Hematopoietic multipotent progenitor cell treated with erythropoietin and hydrocortisone succinate and interleukin-3 and kit ligand, for 8 days (in vitro differentiated cells): Measurements from ENCODE around the gene AFF4.
A peak's percentile ranks its signal among the peaks of the same experiment; 100 is the strongest.
"Not testable (repeated sequence)": the region's sequence is repeated elsewhere in the genome, so short reads cannot be mapped to it uniquely, and the experiment has no call there.

ENCODE experiments used
- DNase-seq: peaks from one replicate; pipeline ENCODE4 v3.0.0-alpha.2; 2015

AFF4 gene

DNA sequence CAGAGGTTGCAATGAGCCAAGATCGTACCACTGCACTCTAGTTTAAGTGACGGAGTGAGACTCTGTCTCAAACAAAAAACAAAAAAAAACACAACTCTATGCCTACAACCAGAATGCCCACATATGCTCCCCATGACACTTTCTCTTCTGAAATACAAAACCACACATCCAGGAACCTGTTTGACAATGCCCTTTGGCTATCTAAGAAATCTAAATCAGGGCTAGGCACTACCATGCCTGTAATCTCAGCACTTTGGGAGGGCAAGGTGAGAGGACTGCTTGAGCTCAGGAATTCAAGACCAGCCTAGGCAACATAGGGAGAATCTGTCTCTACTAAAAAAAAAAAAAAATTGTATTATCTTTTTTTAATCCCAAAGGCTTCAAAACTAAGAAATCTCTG lies 10.6 kb downstream of the AFF4 start:
- no peak for DNase-seq

DNA sequence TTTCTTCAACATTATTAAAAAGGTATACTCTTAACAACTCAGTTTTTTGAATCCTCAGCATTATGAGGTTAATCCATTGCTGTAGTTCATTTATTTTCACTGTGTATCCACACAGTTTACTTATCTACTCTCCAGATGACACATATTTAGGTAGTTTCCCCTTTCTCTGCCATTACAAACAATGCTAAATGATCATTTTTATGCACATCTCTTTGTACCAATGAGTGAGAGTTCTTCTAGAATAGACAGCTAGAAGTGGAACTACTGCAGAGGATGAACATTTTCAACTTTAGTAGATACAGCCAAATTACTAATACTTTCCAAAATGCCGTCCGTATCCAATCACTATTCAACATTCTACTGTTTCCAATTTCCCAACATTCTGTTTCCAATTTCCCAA lies 11.5 kb downstream of the AFF4 start:
- DNase-seq, result no peak

DNA sequence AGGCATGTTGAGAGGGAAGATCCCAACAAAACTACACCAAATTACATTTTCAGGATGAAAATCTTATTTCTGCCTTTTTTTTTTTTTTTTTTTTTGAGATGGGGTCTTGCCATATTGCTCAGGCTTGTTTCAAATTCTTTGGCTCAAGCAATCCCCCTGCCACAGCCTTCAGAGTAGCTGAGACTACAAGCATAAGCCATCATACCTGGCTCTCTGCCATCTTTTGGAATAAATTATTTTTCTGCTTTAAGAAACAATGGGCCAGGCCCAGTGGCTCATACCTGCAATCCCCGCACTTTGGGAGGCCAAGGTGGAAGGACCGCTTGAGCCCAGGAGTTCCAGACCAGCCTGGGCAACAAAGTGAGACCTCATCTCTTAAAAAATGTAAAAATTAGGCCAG lies 14.3 kb downstream of the AFF4 start:
- DNase-seq, result no peak

DNA sequence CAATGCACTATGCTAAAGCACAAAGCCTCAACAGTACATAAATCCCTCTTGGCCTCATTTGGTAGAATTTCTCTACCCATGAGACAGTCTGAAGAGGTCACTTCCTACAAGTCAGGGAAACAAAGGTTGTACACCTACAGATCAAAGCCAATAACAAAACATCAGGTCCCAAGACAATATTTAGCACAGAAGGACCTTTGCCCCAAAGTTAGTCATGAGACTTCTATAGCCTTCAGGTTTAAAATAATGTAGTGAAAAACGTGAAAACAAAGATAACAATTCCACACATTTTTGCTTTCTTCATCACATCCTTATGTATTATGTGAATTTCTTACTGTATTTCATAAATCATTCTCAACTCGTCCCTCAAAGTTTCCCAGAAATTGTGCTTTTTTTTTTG lies 15.8 kb downstream of the AFF4 start:
- no peak for DNase-seq

DNA sequence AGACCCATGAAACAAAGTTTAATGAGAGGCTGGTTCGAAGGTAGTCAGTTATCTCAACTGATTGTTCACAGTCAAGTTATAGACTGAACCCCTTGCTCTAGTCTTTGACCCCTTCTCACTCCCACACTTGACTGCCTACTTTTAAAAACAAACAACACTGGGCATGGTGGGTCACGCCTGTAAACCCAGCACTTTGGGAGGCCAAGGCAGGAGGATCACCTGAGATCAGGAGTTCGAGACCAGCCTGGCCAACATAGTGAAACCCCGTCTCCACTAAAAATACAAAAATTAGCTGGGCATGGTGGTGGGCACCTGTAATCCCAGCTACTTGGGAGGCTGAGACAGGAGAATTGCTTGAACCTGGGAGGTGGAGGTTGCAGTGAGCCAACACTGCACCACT lies 18.1 kb downstream of the AFF4 start:
- not testable (repeated sequence) for DNase-seq

DNA sequence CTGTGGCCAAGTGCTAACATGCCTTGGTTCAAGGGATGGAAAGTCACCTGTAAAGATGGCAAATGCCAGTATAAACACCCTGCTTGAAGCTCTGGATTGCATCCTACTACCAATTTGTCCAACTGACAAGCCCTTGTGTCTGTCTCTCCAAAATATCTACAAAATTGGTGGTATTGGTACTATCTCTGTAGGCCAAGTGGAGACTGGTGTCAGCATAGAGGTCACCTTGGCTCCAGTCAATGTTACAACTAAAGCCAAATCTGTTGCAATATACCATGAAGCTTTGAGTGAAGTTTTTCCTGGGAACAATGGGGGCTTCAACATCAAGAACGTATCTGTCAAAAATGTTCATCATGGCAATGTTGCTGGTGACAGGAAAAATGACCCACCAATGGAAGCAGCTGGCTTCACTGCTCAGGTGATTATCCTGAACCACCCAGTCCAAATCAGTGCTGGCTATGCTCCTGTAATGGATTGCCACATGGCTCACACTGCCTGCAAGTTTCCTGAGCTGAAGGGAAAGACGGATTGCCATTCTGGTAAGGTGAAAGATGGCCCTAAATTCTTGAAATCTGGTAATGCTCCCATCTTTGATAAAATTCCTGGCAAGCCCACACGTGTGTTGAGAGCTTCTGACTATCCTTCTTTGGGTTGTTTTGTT lies 19.9 kb downstream of the AFF4 start:
- no peak for DNase-seq

DNA sequence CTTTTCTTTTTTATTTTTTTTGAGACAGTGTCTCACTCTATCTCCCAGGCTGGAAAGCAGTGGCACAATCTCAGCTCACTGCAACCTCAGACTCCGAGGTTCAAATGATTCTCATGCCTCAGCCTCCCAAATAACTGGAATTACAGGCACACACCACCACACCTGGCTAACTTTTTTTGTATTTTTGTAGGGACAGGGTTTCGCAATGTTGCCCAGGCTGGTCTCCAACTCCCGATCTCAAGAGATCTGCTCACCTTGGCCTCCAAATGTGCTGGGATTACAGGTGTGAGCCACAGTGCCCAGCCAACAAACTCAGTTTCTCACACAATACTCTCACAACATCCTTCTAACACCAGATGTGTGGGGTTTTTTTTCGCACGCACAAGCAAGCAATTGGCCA lies 22.1 kb downstream of the AFF4 start:
- no peak for DNase-seq

DNA sequence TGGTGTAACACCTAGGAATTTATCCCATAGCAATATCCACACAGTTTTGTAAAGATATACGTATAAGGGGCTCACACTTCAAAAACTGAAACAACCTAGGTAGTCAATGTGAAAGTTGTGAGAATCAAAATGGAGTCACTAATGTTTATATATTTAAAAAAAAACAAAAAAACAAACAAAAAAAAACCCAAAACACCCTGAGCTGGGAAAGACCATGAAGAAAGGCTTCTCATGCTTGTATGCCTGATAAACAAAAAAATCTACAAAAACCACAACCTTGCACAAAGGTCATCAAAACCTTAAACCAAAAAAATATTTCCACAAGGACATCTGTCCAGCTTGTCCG lies 35.4 kb downstream of the AFF4 start:
- DNase-seq, result no peak

DNA sequence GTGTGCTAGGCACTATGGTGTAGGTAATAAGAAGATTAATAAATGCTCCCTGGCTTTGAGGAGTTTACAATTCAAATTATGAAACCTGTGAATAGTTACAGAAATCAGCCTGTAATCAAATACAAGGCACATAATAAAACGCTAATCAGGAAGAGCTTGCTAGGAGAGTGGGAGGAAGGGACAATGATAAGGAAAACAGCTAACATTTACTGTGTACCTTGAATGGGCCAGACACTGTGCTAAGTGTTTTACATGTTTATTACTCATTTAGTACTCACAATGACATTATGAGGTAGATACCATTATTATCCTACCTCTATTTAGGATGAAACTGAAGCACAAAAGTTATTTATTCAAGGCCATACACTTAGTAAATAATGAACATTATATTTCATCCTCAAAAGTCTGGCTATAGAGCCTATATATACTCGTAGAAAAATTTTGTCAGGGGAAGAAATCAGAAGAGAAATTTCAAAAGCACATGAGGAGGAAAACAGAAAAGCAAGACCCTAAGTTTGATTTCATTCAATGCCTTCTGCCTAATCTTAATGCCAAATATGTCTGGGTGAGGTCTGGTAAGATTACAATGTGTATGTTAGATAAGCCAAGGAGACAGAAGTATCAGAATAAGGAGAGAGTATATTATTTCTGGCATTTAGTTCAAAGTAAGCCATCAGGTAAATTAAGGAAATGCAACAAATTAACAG lies 35.9 kb downstream of the AFF4 start:
- peak; percentile 69 for DNase-seq

DNA sequence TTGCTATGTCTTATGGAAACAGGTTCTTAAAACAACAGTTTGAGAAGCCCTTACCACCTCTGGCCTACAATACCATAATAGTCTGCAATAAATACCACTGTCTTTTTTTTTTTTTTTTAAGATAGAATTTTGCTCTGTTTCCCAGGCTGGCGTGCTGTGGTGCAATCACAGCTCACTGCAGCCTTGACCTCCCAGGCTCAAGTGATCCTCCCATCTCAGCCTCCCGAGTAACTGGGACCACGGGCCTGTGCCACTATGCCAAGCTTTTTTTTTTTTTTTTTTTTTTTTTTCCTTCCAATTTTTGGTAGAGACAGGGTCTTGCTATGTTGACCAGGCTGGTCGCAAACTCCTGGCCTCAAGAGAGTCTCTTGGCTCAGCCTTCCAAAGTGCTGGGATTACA lies 37.0 kb downstream of the AFF4 start:
- no peak for DNase-seq

DNA sequence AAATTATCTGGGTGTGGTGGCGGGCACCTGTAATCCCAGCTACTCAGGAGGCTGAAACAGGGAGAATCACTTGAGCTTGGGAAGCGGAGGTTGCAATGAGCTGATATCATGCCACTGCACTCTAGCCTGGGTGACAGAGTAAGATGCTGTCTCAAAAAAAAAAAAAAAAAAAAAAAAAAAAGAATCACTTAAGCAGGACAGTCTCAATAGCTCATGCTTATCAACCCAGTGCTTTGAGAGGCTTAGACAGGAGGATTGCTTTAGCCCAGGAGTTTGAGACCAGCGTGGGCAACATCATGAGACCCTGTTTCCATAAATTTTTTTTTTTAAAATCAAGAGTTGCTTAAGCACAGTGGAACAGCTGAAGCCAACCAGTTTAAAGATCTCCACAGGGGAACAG lies 47.3 kb downstream of the AFF4 start:
- DNase-seq, result no peak

DNA sequence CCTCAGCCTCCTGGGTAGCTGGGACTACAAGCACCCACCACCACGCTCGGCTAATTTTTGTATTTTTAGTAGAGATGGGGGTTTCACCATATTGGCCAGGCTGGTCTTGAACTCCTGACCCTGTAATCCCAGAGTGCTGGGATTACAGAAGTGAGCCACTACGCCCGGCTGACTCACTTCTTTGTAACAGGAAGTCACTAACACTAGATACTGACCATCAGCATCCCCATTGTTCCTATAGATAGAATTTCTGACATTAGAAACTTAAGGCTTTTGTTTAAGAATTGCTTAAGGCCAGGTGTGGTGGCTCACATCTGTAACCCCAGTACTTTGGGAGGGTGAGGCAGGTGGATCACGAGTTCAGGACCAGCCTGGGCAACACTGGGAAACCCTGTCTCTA lies 47.8 kb downstream of the AFF4 start:
- no peak for DNase-seq

DNA sequence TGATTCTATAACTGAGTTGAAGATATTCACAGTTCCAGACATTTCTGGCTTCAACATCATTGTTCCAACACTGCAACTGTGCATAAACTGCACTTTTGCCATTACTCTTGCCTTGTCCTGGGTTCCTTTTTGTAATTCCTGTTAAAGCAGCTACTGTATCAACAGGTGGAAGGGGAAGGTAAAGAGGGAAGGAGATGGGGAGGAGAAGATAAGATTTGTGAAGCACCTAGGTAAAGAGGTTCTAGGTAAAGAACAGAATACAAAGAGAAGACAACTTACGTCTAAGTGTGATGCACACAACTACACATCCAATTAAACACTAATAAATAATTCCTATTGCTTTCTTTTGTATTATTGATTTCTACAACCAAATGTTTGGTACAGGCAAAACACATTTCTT lies 53.7 kb downstream of the AFF4 start:
- no peak for DNase-seq

DNA sequence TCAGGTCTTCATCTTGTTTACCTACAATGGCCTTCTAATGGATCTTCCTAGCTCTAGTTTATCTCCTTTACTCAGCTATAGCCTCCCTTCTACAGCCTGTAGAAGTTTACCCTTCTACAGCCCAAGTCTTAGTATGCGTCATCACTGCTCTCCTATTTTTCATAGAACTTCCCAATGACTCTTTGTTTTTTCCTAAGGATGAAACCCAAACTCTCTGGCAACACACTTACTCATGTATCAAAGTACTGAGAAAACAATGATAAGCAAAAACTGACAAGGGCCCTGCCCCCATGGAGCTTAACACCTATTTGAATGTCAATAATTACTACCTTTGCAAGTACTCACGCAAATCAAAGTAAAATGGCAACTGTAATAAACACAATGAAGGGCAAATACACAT lies 56.3 kb downstream of the AFF4 start:
- no peak for DNase-seq

DNA sequence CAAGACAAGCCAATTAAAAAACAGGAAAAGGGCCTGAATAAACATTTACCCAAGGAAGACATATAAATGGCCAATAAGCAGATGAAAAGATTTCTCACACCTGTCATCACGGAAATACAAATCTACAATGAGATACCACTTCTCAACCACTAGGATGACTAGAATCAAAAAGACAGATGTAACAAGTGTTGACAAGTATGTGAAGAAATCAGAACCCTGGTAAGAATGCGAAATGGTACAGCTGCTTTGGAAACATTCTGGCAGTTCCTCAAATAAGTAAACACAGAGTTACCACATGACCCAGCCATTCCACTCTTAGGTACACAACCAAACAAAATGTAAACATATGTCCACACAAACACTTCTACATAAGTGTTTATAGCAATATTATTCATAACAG lies 57.5 kb downstream of the AFF4 start:
- no peak for DNase-seq

DNA sequence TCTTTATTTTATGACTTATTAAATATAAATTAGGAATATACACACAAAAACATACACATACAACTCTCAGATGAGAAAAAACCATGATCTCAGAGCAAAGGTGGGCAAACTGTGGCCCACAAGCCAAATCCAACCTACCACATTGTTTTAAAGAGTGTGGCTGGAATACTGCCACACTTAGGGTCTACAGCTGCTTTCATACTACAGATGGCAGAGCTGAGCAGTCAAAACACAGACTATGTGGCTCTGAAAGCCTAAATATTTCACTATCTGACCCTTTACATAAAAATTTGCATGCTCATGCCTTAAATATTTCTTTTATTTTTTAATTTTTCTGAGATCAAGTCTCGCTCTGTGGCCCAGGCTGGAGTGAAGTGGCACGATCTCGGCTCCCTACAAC lies 61.7 kb downstream of the AFF4 start:
- no peak for DNase-seq

DNA sequence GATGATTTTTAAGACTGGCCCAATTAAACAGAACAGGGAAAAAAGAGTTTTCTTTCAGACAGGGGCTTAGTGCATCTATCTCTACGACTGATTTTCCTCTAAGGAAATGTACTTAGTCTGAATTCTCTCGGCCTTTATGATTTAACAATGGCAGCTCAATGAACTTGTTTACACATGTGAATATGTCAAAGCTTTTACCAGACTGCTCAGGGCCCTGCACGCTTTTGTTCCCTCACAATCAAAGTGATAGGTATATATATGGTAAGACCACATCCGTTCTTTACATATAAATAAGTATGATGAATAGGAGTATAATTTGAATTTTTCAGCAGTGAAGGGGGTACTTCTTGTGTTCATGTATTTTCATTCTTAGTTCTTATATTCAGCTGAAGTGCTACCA lies 62.4 kb downstream of the AFF4 start:
- DNase-seq, result no peak

DNA sequence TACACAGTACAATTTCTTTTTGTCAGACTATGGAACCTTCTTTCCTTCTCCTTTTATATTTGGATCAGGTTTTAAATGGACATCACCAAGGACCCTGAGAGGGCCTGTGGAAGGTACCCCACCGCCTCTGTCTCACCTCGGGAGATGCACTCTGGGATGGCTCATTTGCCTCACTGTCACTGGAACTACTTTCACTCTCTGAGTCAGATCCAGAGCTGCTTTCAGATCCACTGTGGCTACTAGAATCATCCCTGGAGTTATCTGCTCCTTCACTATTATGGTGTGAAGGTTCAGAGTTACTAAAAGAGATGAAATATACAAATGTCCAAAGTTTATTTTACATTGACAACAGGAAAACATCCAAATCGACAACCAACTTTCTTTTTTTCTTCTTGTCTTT lies 65.3 kb downstream of the AFF4 start:
- no peak for DNase-seq

DNA sequence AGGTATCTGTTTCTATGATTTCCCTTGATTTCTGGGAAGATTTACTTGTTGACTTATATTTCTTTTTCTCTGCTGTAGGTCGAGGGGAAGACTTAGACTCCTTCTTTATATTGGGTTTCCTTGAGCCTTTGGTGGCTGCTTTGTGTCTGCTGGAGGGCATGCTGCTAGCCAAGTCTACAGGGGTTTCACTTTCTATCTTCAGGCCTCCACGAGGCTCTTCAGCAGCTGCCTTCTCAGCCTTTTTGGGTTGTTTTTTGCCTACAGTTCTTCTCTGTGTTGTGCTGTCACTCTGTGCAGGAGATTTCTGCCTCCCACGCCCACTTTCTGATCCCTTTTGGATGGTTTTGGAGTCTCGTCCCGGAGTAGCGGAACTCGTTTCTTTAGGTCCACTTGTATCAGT lies 66.7 kb downstream of the AFF4 start:
- no peak for DNase-seq

DNA sequence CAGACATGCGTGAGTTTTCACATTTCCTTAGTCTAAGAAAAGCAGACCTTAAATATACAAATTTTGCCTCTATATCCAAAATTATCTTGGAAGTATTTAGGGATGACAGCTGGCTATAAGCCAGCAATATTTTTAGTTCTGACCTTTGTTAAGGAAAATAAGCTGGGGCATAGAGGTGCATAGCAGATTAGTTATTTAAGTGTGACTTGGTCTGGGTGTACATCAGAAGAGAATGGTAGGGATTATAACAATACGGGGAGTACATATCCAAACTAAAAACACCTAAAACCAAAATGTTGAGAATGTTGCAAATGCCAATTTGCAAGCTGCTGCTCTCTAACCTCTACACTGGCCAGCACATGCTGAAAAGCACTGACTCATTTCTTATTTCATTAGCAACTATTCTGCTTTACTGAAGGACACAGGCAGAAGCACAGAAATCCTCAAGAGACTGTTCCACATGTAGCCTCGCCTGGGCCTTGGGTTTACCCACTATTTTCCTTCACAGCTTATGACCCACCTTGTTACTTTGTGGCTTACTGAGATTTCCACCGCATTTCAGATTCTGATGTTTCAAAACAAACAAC lies 67.6 kb downstream of the AFF4 start:
- no peak for DNase-seq

DNA sequence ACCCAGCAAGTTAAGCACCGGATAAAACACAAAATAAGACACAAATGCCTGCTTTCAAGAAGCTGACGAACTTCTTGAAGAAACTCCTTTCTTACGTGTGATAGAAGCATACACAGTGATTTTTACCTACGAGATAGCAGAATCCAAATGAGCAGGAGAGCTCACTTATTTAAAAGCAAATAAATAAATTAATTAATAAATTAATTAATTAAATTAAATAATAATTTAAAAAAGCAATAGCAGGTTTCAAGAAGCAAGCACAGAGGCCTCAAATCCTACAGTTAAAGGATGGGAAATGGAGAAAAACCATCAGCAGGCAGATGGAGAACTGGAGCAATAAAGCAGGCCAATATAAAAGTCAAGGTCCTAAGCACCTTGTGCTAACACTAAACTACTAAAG lies 72.6 kb downstream of the AFF4 start:
- DNase-seq, result no peak

DNA sequence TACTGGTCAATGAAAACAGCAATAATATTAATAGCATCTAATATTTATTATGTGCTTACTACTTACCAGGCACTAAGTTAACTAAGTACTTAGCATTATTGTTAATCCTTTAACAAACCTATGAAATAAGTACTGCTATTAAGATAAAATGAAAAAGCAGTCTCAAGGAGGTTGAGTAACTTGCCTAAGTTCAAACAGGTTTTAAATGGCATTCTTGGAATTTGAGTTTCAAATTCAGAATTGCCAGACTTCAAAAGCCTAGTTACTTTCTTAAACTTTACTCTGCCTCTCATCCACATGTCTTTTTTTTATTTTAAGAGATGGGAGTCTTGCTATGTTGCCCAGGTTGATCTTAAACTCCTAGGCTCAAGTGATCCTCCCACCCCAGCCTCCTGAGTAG lies 73.9 kb downstream of the AFF4 start:
- DNase-seq, result no peak

DNA sequence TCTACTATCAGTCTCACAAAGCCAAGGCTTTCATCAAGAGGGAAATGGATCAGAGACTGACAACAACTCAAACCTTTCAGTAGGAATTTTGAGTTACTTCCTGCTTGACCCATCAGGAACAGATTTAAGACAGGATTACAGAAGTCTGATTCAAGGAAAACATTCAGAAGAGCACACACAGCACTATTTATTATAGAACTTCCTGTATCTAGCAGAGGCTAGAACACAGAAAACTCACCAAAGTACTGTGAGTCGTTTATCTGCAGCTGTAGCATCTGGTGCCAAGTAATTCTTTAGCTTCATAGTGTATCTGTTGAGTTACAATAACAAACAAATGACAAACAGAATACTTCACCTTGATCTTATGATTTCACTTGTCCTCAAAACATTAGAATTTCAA lies 76.2 kb downstream of the AFF4 start:
- no peak for DNase-seq

DNA sequence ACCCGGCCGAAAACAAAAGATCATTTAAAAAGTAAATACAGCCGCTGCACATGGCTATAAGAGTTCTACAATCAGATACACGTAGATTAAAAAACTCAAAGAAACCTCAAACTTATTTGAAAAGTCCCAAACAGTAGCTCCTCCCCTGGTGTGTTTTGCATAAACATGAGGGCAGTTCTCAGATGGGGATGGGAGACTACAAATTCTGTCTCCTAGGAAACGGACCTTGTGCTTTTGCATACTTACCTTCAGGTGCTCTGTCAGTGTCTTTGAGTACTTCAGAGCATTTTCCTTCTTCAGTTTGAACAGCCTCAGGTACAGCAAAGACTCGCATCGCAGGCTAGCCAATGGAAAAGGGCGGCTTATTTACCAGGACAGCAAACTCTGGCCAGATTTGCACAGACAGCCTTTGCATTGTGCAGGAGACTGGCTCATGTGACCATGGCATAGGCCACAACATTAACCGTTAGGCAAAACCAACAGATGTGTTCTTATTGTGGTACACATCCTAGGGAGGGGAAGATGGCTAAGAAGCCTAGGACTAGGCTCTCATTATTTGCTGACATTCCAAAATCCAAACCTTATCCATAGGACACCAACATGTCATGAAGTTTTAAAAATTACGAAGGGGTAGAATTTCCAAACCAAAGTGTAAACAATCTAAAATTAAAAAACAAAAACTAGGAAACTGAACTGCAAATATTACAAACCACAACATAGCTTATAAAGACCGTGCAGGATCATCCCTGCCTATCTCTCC lies 77.2 kb downstream of the AFF4 start:
- no peak for DNase-seq
